ENCODE results near the gene PSMD10. TPM values are rescaled to one million over a fixed set of nuclear protein-coding genes. Genes with fewer than 3 reads are reported as not detected.
A peak's percentile ranks its signal among the peaks of the same experiment; 100 is the strongest.

PSMD10 gene
- total RNA-seq, 1 donor from 2014 or later = 47.3 TPM

DNA sequence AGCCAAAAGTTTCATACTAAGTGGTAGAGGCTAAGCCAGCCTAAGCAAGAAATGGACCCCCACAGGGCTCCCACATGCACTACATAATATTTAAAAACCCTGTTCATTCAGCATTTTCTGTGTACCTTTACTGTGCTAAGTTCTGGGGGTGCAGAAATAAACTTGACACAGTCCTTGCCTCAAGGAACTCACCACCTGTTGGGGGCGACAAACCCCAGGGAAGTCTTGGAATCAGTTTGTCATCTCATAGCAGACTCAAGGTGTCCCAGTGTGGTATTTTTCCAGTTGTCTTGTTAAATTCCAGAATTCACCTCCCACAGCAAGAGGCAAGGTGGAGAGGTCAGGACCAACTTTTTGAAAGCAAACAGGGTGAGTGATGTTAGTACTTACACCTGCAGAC is 43.4 kb upstream of the PSMD10 start:
- no peak for TF ChIP-seq CTCF (IDR thresholded peaks at IDR 0.05; ENCODE audit: insufficient read depth, low read depth, low read length)
- TF ChIP-seq EZH2 (IDR thresholded peaks at IDR 0.05; ENCODE audit: insufficient read depth, low read length) = no peak
- Mint-ChIP-seq H3K4me1 (ENCODE audit: low read depth, unreplicated experiment) (no peaks in the 10 kb centered on the region), H3K27ac (ENCODE audit: unreplicated experiment) (no peak overlapping the region), H3K4me3 (ENCODE audit: unreplicated experiment) (no peak overlapping the region), H3K9me3 (ENCODE audit: unreplicated experiment) (no peaks in the 10 kb centered on the region), H3K27me3 (ENCODE audit: low read depth, unreplicated experiment) (no peaks in the 10 kb centered on the region), H3K36me3 (ENCODE audit: low read depth, unreplicated experiment) (peaks cover 8% of the 10 kb centered on the region)
- Histone ChIP-seq H3K4me2 (ENCODE audit: low read length) (no peak overlapping the region), H3K4me1 (ENCODE audit: insufficient read depth, low read length) (peaks cover 8% of the 10 kb centered on the region), H3K79me2 (ENCODE audit: insufficient read depth, low read length) (no peaks in the 10 kb centered on the region), H3K27ac (ENCODE audit: low read depth, low read length) (no peak overlapping the region), H3K9ac (ENCODE audit: low read length) (no peak overlapping the region), H4K20me1 (ENCODE audit: insufficient read depth, low read length) (no peaks in the 10 kb centered on the region), H3K27me3 (ENCODE audit: insufficient read depth, low read length) (no peaks in the 10 kb centered on the region), H3K9me3 (ENCODE audit: insufficient read depth, low read depth, low read length) (no peaks in the 10 kb centered on the region), H3K4me3 (ENCODE audit: insufficient read depth, low read depth, low read length) (no peak overlapping the region), H2AFZ (ENCODE audit: low read depth, low read length) (no peak overlapping the region), H3K36me3 (ENCODE audit: insufficient read depth, low read length) (no peaks in the 10 kb centered on the region)
- FAIRE-seq (no peak), DNase-seq (ENCODE audit: low read depth) (no peak)

GRCh38 chrX:108132876-108133275 is 41.5 kb upstream of the PSMD10 start:
- Mint-ChIP-seq H3K9me3 (ENCODE audit: unreplicated experiment) (no peaks in the 10 kb centered on the region), H3K4me3 (ENCODE audit: unreplicated experiment) (no peak overlapping the region), H3K4me1 (ENCODE audit: low read depth, unreplicated experiment) (no peaks in the 10 kb centered on the region), H3K27ac (ENCODE audit: unreplicated experiment) (no peak overlapping the region), H3K36me3 (ENCODE audit: low read depth, unreplicated experiment) (peaks cover 2% of the 10 kb centered on the region), H3K27me3 (ENCODE audit: low read depth, unreplicated experiment) (no peaks in the 10 kb centered on the region)
- Histone ChIP-seq H3K9ac (ENCODE audit: low read length) (no peak overlapping the region), H3K79me2 (ENCODE audit: insufficient read depth, low read length) (no peaks in the 10 kb centered on the region), H3K36me3 (ENCODE audit: insufficient read depth, low read length) (no peaks in the 10 kb centered on the region), H3K4me3 (ENCODE audit: insufficient read depth, low read depth, low read length) (no peak overlapping the region), H3K27ac (ENCODE audit: low read depth, low read length) (no peak overlapping the region), H4K20me1 (ENCODE audit: insufficient read depth, low read length) (no peaks in the 10 kb centered on the region), H3K4me2 (ENCODE audit: low read length) (no peak overlapping the region), H3K27me3 (ENCODE audit: insufficient read depth, low read length) (no peaks in the 10 kb centered on the region), H2AFZ (ENCODE audit: low read depth, low read length) (no peak overlapping the region), H3K9me3 (ENCODE audit: insufficient read depth, low read depth, low read length) (no peaks in the 10 kb centered on the region), H3K4me1 (ENCODE audit: insufficient read depth, low read length) (peaks cover 8% of the 10 kb centered on the region)
- no peak for FAIRE-seq
- no peak for TF ChIP-seq CTCF (IDR thresholded peaks at IDR 0.05; ENCODE audit: insufficient read depth, low read depth, low read length)
- TF ChIP-seq EZH2 (IDR thresholded peaks at IDR 0.05; ENCODE audit: insufficient read depth, low read length) = no peak
- DNase-seq (ENCODE audit: low read depth) = no peak

- H3K27me3 ChIP-seq (ENCODE audit: insufficient read depth, low read length) = no peaks in the 10 kb centered on the region
- no peak overlapping the region for H3K27ac ChIP-seq (ENCODE audit: low read depth, low read length)
- Mint-ChIP-seq H3K4me3 (ENCODE audit: unreplicated experiment) (no peak overlapping the region), H3K27me3 (ENCODE audit: low read depth, unreplicated experiment) (no peaks in the 10 kb centered on the region), H3K27ac (ENCODE audit: unreplicated experiment) (no peak overlapping the region), H3K4me1 (ENCODE audit: low read depth, unreplicated experiment) (no peaks in the 10 kb centered on the region), H3K36me3 (ENCODE audit: low read depth, unreplicated experiment) (no peaks in the 10 kb centered on the region), H3K9me3 (ENCODE audit: unreplicated experiment) (no peaks in the 10 kb centered on the region)
- H3K4me1 ChIP-seq (ENCODE audit: insufficient read depth, low read length) = peaks cover 8% of the 10 kb centered on the region
- H3K79me2 ChIP-seq (ENCODE audit: insufficient read depth, low read length) = no peaks in the 10 kb centered on the region
- H3K9me3 ChIP-seq (ENCODE audit: insufficient read depth, low read depth, low read length) = no peaks in the 10 kb centered on the region
- H3K9ac ChIP-seq (ENCODE audit: low read length) = no peak overlapping the region
- H3K4me2 ChIP-seq (ENCODE audit: low read length) = peak overlapping the region; percentile 48
- no peak overlapping the region for H3K4me3 ChIP-seq (ENCODE audit: insufficient read depth, low read depth, low read length)
- no peak overlapping the region for H2AFZ ChIP-seq (ENCODE audit: low read depth, low read length)
- no peaks in the 10 kb centered on the region for H3K36me3 ChIP-seq (ENCODE audit: insufficient read depth, low read length)
- FAIRE-seq (no peak), DNase-seq (ENCODE audit: low read depth) (no peak)
- no peak for TF ChIP-seq CTCF (IDR thresholded peaks at IDR 0.05; ENCODE audit: insufficient read depth, low read depth, low read length)
- TF ChIP-seq EZH2 (IDR thresholded peaks at IDR 0.05; ENCODE audit: insufficient read depth, low read length) = no peak
- no peaks in the 10 kb centered on the region for H4K20me1 ChIP-seq (ENCODE audit: insufficient read depth, low read length)
Measured at GRCh38 chrX:108132034-108132433, 40.7 kb upstream of the PSMD10 start.

Data from astrocyte (in vitro differentiated cells and primary cell).